ENCODE data around the gene FAT1. TPM values are rescaled to one million over a fixed set of nuclear protein-coding genes. Genes with fewer than 3 reads are reported as not detected.

Gene FAT1
- total RNA-seq, 1 experiment from 2014 or later = 92.4 TPM

DNA sequence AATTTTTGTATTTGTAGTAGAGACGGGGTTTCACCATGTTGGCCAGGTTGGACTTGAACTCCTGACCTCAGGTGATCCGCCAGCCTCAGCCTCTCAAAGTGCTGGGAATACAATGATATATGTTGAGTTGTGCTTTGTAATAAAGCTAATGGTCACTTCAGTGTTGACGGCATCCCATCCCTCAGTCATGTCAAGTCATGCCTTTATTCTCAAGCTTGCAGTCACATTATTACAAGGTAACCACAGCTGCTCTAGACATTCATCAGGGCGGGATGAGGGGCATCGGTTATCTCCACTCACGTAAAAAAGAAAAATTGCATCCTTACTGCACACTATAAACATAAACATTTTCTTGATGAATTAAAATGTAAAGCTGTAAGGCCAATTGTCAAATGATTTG lies 12.8 kb upstream of the FAT1 start:
- POLR2A ChIA-PET (ENCODE audit: unreplicated experiment) = interaction anchor here (0.7 kb wide), 1 partner anchor 193 kb away, joined by 3 read pairs; no protein-coding TSS in a partner anchor
- Histone ChIP-seq H4K20me1 (ENCODE audit: low read length) (no peaks in the 10 kb centered on the region), H3K27ac (ENCODE audit: low read length) (0 out of 2 replicates have a peak overlapping the region, but pooled peaks have one; percentile 25), H3K9me2 (replicated peaks; ENCODE audit: low read length) (no peaks in the 10 kb centered on the region), H3K36me3 (ENCODE audit: low read depth, low read length) (no peaks in the 10 kb centered on the region), H3K9ac (ENCODE audit: low read length) (no peak overlapping the region), H3K27me3 (ENCODE audit: low read length) (no peaks in the 10 kb centered on the region), H3K9me3 (ENCODE audit: low read length) (no peaks in the 10 kb centered on the region), H3K4me3 (ENCODE audit: low read length) (no peak overlapping the region), H3K79me2 (ENCODE audit: low read length) (no peaks in the 10 kb centered on the region), H3K4me2 (ENCODE audit: low read length) (no peak overlapping the region), H3K4me1 (ENCODE audit: insufficient read depth, low read length) (peaks cover 15% of the 10 kb centered on the region; the same call in 1 of the 2 replicates), H3F3A (ENCODE audit: low read length, unreplicated experiment) (no peaks in the 10 kb centered on the region), H2AFZ (ENCODE audit: low read length) (no peak overlapping the region)
- DNase-seq (no peak), ATAC-seq (no peak)
- intact Hi-C loops (cut with micrococcal nuclease) = no loop called here
- CTCF ChIA-PET = interaction anchor here (1.0 kb wide), 1 partner anchor 45 kb away, joined by 3 read pairs; no protein-coding TSS in a partner anchor
- TF ChIP-seq, protein P1, sequence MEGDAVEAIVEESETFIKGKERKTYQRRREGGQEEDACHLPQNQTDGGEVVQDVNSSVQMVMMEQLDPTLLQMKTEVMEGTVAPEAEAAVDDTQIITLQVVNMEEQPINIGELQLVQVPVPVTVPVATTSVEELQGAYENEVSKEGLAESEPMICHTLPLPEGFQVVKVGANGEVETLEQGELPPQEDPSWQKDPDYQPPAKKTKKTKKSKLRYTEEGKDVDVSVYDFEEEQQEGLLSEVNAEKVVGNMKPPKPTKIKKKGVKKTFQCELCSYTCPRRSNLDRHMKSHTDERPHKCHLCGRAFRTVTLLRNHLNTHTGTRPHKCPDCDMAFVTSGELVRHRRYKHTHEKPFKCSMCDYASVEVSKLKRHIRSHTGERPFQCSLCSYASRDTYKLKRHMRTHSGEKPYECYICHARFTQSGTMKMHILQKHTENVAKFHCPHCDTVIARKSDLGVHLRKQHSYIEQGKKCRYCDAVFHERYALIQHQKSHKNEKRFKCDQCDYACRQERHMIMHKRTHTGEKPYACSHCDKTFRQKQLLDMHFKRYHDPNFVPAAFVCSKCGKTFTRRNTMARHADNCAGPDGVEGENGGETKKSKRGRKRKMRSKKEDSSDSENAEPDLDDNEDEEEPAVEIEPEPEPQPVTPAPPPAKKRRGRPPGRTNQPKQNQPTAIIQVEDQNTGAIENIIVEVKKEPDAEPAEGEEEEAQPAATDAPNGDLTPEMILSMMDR (conservative IDR thresholded peaks at IDR 0.05; ENCODE audit: low read depth, low read length) = no peak
- TF ChIP-seq EZH2phosphoT487 (IDR thresholded peaks at IDR 0.05; ENCODE audit: borderline replicate concordance, low read length) (no peak), EZH2 (IDR thresholded peaks at IDR 0.05; ENCODE audit: low read length, unreplicated experiment) (no peak)
- BruUV-seq (replicated peaks) = no TSS peak

DNA sequence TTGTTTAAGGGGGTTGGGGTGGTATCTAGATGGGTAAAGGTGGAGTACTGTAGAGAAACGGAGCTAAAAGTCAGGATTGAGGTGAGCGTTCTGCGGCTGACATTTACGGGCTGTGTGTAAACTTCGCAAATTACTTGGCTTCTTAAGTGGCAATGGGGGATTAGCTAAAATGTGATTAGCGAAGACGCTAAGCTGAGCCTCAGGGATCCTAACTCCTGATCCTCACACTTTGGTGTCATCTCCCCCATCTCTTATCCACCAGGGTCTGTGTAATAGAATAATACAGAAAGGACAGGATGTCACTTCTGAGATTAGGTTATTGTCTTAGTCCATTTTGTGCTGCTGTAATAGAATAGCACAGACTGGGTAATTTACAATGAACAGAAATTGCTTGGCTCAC lies 10.6 kb upstream of the FAT1 start:
- ChIA-PET CTCF (no interaction called here), POLR2A (ENCODE audit: unreplicated experiment) (no interaction called here)
- TF ChIP-seq, protein P1 (conservative IDR thresholded peaks at IDR 0.05; ENCODE audit: low read depth, low read length) = no peak
- no peak for TF ChIP-seq EZH2 (IDR thresholded peaks at IDR 0.05; ENCODE audit: low read length, unreplicated experiment)
- TF ChIP-seq EZH2phosphoT487 (IDR thresholded peaks at IDR 0.05; ENCODE audit: borderline replicate concordance, low read length) = no peak
- H3K4me3 ChIP-seq (ENCODE audit: low read length) = no peak overlapping the region
- no peaks in the 10 kb centered on the region for H4K20me1 ChIP-seq (ENCODE audit: low read length)
- H3K4me1 ChIP-seq (ENCODE audit: insufficient read depth, low read length) = peaks cover 24% of the 10 kb centered on the region
- H3K79me2 ChIP-seq (ENCODE audit: low read length) = no peaks in the 10 kb centered on the region
- no peak overlapping the region for H3K27ac ChIP-seq (ENCODE audit: low read length)
- no peaks in the 10 kb centered on the region for H3K27me3 ChIP-seq (ENCODE audit: low read length)
- no peaks in the 10 kb centered on the region for H3K36me3 ChIP-seq (ENCODE audit: low read depth, low read length)
- BruUV-seq (replicated peaks) = no TSS peak
- no peak for ATAC-seq
- H2AFZ ChIP-seq (ENCODE audit: low read length) = no peak overlapping the region
- no peak overlapping the region for H3K4me2 ChIP-seq (ENCODE audit: low read length)
- no peaks in the 10 kb centered on the region for H3K9me3 ChIP-seq (ENCODE audit: low read length)
- no peaks in the 10 kb centered on the region for H3F3A ChIP-seq (ENCODE audit: low read length, unreplicated experiment)
- H3K9me2 ChIP-seq (replicated peaks; ENCODE audit: low read length) = no peaks in the 10 kb centered on the region
- intact Hi-C loops (cut with micrococcal nuclease) = no loop called here
- no peak overlapping the region for H3K9ac ChIP-seq (ENCODE audit: low read length)
- DNase-seq = no peak

DNA sequence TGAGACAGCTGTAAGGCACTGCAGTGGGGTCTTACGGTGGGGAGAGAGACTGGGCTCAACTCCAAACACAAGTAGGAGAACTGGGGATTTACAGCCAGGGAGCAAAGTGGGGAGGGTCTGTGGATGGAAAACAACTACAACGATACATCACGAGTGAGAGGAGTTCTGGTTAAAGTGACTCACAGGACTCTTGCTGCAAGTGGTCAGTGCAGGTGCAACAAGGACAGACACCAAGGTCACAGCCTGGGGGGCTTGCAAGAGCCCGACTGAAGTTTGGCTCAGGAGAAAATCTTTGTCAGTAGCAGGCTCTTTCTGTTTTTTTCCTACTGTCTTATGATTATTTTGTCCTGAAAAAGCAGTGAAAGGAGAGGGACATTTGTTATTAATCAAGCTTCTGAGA lies 10.1 kb upstream of the FAT1 start:
- no peaks in the 10 kb centered on the region for H3K27me3 ChIP-seq (ENCODE audit: low read length)
- BruUV-seq (replicated peaks) = no TSS peak
- H2AFZ ChIP-seq (ENCODE audit: low read length) = no peak overlapping the region
- intact Hi-C loops (cut with micrococcal nuclease) = no loop called here
- no peak for DNase-seq
- H3K9me3 ChIP-seq (ENCODE audit: low read length) = no peaks in the 10 kb centered on the region
- H3K9me2 ChIP-seq (replicated peaks; ENCODE audit: low read length) = no peaks in the 10 kb centered on the region
- no peak for ATAC-seq
- no peak for TF ChIP-seq EZH2phosphoT487 (IDR thresholded peaks at IDR 0.05; ENCODE audit: borderline replicate concordance, low read length)
- TF ChIP-seq, protein P1 (conservative IDR thresholded peaks at IDR 0.05; ENCODE audit: low read depth, low read length) = no peak
- no peak for TF ChIP-seq EZH2 (IDR thresholded peaks at IDR 0.05; ENCODE audit: low read length, unreplicated experiment)
- no peak overlapping the region for H3K27ac ChIP-seq (ENCODE audit: low read length)
- H4K20me1 ChIP-seq (ENCODE audit: low read length) = no peaks in the 10 kb centered on the region
- no peaks in the 10 kb centered on the region for H3K36me3 ChIP-seq (ENCODE audit: low read depth, low read length)
- H3K9ac ChIP-seq (ENCODE audit: low read length) = no peak overlapping the region
- H3F3A ChIP-seq (ENCODE audit: low read length, unreplicated experiment) = no peaks in the 10 kb centered on the region
- no peaks in the 10 kb centered on the region for H3K79me2 ChIP-seq (ENCODE audit: low read length)
- no peak overlapping the region for H3K4me2 ChIP-seq (ENCODE audit: low read length)
- H3K4me1 ChIP-seq (ENCODE audit: insufficient read depth, low read length) = peaks cover 26% of the 10 kb centered on the region
- POLR2A ChIA-PET (ENCODE audit: unreplicated experiment) = no interaction called here
- H3K4me3 ChIP-seq (ENCODE audit: low read length) = no peak overlapping the region
- CTCF ChIA-PET = no interaction called here

All from PC-3 (cell line).